NCI-H748 (cell line): Measurements from ENCODE around the gene SLC6A15.

ENCODE experiments used
- DNase-seq: peaks from one replicate; lab custom pipeline; 2025; ENCODE audit not compliant: unreplicated experiment; lab: John Stamatoyannopoulos, UW

Gene SLC6A15

DNA sequence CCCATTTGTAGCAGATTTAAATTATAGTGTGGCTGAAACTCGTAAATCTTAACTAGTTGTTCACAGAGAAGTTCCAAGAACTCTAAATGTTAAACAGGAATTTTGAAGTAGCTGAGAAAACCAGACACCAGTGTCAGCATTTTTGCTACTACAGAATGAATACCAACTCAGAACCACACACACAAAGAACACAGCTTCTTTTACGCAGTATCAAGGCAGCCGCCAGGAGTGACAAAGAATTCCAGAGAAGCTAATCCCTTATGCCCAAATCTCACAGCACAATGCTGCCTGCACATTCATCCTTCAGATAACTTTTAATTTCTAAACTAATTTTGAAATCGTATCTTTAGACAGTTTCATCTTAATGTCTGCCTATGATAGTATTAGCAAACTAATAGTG is 37.4 kb downstream of the SLC6A15 start:
- no peak for DNase-seq

DNA sequence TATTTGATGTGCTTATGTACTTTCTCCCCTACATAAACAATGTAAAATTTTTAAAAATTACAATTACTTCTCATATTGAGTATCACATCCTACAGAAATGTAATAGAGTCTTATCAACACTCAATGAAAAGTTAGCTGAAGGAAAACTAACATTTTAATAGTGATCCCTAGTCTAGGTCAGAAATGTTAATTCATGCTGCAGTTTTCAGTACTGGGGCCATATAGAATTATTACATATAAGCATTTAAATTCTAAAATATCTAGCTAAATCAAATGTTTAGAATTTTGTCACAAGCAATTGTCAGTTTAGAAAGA is 37.8 kb downstream of the SLC6A15 start:
- DNase-seq = no peak

DNA sequence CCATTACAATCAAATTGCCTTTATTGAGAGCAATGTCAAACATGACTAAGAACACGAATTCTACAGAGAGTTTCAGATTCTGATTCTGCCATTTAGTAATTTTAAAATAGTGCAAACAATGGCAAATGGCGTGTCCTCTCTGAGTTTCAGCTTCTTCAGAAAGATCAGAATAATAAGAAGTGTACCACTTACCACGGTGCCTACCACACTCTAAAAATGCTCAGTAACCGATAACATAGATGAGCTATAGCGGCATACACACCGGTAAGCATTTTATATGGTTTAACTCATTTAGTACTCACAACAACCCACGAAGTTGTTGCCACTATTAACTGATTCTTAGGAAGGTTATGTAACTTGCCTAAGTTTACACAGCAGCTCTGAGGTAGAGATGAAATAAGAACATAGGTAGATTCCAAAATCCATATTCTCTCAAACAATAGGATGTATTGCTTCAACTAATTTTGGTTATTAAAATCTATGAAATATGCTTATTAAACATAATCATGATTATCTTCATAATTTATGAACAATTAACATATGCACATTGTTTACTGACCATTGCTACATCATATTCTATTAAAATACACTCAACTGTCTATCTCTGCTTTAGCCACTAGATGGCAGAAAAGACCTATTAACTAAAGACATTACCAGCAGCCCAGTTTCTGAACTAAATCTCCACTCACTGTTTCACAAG is 38.3 kb downstream of the SLC6A15 start:
- peak; percentile 67 for DNase-seq

DNA sequence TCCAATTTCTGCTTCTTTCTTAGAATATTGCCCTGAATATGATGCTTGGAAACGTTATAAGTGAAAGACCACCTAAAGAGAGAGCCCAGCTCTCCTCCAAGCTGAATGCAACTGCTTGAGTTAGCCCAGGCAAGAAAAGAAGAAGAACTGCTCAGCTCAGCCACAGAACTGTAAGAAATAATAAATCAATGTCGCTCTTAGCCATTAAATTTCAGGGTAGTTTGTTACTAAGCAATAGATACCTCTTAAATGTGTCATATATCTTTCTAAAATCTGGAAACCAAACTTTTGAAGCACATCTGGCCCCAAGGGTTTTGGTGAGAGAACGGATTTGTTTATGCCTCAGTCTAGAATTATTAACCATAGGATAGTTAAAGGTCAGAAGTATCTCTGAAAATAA is 50.4 kb downstream of the SLC6A15 start:
- DNase-seq = no peak

DNA sequence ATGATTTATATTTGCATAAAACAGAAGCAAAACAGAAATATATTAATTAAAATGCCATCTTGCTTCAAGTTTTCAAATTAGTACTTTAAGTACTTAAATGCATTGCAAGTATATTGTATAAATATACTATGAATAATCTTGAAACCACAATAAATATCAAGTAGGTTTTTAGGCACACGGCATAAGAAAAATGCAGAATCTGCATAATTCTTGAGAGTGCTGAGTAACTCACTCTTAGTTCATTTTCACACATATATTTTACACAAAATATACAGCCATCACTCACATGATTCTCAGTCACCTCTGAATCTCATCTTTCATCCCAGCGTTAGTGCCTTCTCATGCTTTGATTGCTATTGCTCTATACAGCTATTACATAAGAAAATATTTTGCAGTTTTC is 51.9 kb downstream of the SLC6A15 start:
- DNase-seq = no peak

DNA sequence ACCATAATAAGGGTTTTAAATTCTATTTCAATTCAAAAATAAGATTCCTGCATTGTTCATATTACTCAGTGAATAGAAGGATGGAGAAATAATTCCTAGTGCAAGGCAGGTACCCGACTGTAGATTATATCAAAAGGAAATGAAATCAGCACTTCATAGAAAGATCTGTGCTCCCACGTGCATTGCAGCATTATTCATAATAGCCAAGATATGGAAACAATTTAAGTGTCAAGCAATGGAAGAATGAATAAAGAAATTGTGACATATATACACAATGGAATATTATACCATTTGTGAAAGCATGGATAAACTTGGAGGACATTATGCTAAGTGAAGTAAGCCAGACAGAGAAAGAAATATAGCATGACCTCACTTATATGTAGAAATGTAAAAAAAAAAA is 53.8 kb downstream of the SLC6A15 start:
- DNase-seq = no peak

DNA sequence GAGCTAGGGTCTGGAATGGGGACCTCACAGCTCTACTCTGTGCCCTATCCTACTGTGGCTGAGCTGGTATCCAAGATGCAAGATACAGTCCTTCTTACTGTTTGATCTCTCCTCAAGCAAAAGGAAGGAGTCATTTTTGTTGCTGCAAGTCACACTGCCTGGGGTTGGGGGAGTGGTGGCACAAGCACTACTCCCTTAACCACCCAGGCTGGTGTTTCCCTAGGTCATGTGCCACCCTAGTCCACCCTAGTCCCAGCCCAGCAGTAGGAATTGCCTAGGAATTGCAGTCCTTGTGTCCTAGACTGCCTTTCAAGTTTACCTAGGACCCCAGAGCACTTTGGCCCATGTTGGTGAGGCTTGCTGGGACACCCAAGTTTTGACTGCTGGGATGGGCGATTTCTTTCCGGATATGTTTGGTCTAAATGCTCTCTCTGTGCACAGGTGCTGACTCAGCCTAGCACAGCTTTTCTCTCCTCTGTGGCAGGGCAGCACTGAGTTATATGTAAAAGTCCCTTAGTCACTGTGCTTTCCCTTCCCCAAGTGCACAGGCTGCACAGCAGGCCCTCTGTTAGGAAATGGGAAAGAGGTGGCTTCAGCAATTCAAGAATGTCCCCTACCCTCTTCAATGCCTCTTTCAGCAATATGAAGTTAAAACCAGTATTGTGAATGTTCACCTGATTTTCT is 54.9 kb downstream of the SLC6A15 start:
- no peak for DNase-seq

DNA sequence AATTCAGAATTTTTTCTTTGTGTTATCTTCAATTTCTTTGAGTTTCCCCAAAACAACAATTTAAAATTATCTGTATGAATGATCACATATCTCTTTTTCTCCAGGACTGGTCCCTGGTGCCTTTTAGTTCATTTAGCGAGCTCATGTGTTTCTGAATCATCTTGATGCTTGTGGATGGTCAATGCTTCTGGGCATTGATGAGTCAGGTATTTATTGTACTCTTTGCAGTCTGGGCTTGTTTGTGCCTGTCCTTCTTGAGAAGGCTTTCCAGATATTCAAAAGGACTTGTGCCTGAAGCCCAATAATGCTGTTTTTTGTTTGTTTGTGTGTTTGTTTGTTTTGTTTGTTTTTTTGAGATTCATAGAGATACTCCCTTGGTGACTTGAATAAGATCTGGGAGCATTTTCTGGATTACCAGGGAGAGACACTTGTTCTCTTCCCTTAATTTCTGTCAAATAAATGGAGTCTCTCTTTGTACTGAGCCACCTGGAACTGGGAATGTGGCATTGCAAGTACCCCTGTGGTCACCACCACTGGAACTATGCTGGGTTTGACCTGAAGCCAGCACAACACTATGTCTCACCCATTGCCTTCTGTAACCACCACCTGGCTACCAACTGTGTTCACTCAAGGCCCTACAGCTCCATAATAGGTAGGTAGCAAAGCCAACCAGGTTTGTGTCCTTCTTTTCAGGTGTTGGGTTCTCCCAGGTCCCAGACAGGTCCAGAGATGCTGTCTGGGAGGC is 56.3 kb downstream of the SLC6A15 start:
- DNase-seq = no peak

DNA sequence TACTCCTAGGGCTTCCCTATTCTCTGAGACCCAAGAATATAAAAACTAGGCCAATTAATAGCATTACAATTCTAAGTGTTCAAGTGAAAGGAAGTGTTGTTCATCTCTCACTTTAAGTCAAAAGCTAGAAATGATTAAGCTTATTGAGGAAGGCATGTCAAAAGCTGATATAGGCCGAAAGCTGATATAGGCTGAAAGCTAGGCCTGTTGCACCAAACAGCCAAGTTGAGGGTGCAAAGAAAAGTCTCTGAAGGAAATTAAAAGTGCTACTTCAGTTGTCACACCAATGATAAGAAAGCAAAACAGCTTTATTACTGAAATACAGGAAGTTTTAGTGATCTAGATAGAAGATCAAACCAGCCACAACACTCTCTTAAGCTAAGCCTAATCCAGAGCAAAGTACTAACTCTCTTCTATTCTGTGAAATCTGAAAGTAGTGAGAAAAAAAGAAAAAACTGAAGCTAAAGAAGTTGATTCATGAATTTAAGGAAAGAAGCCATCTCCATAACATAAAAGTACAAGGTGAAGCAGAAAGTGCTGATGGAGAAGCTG is 68.9 kb downstream of the SLC6A15 start:
- no peak for DNase-seq

DNA sequence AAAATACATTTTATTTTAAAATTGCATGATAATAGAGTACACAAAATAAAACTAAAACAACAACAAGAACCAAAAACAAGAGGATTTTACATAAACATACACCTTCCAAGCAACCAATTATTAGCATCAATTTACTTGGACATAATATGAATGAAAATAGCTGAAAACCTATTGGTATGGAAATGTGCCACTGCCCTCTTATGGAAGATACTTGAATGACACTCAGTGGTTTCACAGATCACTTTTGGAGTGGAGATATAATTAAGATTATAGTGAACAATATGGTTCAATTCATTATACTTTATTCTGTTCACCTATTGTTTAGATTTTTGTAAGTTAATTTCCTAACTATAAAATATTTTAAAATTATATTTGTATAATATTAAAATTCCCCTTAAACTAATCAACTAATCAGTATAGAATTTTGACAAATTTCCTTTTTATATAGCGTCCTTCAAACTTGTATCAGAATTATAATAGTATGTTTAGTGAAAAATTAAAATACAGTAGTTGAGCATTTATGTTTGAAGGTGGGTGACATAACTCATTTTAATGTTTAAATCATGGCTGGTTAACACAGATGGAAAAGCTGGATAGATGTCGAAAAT is 70.1 kb downstream of the SLC6A15 start:
- peak; percentile 70 for DNase-seq

DNA sequence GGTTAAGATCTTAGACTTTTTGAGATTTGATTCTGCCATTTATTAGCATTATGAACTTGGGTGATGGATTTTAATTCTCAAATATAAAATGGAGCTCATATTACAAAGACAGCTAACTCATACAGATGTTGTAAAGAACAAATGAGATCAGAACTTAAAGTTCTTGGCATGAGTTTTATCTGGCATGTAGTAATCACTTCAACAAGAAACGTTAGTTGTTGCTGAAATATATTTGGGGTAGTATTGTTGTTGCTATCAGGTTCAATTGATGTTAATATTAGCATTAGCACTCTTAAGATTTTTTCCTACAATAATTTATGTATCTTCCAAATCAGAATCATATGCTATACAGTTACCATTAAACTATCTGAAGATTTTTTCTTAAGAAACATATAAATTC is 71.0 kb downstream of the SLC6A15 start:
- DNase-seq = no peak

DNA sequence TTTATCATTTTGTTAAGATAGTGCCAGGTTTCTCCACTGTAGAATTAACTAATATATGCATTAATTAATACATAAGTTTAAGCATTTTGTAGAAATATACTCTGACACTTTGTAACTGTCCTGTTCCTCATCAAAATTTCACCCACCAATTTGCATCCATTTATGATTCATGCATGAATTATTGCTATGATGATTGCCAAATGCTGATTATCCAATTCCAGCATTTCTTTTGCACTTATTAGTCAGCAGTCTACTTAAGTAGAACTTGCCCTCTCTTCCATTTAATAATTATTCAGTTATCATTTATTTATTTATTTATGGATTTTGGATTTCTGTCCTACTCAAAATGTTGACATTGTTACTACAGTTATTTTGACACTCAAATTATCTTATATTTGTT is 72.2 kb downstream of the SLC6A15 start:
- DNase-seq = no peak

DNA sequence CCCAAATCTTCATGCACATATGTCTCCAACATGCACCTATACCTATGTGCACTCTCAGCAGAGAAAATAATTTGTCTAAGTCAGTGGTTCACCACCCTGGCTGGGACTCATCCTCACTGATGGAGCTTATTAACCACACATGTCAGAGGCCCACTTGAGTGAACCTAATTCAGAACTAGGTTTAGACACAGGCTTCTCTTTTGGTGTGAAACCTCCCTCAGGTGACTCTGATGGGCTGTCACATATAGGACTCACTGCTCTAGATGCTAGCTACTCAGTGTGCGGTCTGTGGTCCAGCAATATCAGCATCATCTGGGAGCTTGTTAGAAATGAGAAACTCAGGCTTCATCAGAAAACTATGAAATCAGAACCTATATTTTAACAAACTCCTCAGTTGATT is 85.7 kb downstream of the SLC6A15 start:
- no peak for DNase-seq

DNA sequence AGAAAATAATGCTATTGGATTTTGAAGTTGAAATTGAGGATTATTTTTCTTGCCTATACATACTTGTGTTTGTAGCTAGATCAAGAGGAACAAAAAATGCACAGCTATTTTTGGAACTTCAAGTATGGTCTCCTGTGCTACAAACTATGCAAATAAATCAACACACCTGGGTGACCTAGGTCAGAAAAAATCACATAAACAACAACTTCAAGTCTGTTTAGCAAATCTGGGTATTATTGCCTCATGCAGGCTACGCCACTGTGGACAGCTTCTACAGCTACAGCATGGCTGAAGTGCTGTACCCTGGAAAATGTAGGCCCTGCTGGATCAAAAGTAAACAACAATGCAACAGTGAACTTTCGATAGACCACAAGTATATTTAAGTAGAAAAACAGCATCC is 87.5 kb downstream of the SLC6A15 start:
- DNase-seq = no peak

DNA sequence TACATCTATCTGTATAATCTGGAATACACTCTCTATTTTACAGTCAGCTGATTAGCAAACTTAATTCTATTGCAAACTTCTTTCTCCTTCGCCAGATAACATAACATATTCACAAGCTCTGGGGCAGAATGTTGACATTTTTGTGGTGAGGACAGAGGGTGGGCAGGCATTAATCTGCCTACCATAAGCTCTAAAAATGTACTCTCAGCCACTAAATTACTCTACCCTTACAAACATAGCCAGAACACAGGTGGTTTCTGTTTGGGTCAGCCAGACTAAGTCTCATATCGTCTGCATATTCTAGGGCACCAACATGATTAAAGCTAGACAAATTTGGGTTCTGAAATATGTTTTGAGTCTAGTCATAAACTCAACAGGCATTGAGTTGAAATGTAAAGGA is 90.1 kb downstream of the SLC6A15 start:
- DNase-seq = no peak

DNA sequence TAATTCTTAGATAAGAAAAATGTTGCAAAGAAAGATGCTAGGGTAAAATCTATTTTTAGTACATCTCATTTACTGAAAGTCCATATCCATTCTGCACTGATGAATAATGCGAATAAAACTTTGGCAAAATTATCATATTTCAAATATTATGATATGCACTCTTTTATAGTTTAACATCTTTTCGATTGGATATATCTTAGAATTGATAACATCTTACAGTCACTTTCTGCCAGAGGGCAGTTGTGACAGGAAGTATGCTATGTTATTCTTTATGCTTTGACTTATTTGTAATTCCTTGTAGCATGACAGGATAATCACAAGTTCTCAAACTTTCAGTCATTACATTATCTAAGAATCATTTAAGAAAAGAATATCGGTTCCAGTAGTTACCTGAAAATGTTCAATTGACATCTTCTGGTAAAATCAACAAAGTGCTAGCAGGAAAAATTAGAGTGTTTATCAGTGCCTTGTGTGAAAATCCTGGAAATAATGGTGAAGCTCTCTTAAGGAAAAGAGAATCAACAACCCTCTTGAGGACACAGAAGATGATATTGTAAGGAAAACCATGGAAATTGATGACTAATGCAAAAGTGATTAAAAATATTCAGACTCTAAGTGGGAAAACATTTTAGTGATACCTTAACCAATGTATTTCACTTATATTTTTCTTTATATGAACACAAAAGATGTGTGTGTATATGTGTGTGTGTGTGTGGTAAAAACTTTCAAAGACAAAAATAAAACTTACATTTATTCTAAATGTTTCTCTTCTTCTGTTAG is 95.5 kb downstream of the SLC6A15 start:
- DNase-seq = no peak

DNA sequence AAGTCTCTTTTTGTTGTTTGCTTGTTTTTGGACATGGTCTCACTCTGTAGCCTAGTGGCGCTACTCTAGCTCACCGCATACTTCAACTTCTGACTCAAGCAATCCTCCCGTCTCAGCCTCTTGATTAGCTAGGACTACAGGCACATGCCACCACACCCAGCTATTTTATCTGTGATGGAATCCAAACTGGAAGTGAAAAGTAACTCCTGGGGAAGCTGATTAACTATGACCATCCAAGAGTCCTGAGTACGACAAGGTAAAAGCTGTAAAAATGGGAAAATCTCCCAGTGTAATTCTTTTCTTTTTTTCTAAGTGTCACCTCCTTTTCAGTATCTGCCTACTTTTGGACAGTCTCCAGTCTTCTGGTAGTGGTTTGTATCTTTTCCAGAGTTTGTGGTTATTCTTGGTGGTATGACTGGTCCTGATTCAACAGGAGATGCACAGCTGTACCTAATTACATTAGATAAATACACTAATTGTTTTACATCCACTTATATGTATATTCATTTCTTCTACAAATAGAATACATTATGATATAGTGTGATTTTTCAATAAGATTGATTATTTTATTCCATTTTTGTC is 97.8 kb downstream of the SLC6A15 start:
- no peak for DNase-seq

DNA sequence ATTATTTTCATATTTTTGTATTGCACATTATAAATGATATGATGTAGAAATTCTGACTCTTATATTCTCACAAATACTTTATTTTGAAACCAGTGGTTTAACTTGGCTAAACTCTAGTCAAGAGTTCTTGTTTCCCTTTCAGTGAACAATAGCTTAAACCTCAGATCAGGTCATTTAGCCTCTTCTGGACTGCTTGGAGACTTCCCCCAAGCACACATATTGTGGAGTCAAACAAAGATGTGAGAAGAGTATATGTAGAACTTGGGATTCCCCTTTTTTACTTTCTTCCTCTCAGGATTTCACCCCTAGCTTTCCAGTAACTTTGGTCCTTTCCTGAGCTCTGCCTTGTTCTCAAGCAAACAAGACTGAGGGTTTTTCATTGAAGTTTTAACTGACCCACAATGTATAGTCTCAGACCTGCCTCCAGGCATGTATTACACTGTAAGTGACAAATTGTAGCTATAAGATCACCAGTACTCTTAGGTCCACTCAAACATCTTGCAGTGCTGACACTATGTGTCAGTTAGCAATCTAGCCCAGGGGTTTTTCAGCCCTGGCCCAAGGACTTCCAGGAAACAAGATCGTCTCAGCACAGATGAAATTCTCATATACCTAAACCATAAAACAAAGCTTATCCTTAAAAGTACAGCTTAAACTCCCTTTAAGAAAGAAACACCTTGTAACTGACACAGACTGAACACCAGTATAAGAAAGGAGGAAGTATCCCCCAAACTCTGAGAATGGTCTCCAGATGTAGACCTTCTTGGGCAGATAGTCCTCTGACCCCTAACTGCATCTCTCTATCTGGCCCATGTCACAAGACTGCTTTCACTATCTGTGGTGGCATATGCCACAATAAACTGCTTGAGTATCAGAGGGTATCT is 98.6 kb downstream of the SLC6A15 start:
- DNase-seq = no peak

DNA sequence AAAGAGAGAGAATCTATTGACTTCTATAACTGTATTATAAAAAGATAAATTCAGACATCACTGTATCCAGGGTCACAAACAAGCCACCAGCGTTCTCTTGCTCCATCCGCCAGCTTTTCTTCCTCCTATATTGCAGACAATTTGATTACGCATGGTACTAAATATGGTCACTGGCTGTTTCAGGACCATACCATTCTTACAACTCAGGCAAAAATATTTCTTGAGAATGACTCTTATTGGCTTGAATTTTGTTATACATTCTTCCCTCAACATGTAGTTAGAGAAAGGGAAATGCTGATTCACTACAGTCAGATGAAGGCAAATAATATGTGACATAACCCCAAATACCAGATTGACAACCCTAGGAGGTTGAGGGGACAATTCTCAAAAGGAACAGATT is 101.3 kb downstream of the SLC6A15 start:
- DNase-seq = no peak

DNA sequence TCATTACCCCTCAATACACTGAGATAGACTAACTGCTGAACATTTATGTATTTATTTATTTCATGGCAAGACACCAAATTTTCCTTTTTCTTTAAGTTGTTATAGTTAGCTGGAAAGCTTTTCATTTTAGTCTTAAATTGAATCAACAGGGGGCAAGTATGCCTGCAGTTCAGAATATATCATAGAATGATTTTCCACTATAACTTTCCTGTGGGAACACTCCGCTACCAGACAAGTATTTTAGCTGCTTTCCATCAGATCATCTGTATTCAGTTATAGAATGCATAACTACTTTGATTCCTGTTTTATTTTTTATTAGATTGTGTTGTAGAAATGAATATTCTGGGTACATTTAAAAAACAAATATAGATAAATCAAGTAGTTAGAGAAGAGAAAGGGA is 102.0 kb downstream of the SLC6A15 start:
- DNase-seq = no peak
